Activated CD4-positive, CD25-positive, alpha-beta regulatory T cell treated with anti-CD3 and anti-CD28 coated beads, Interleukin-2, amount 50 U/mL, for 24 hours (primary cell): Measurements from ENCODE around the gene ZBTB20.
"Not testable (repeated sequence)": the region's sequence is repeated elsewhere in the genome, so short reads cannot be mapped to it uniquely, and the experiment has no call there.

Experiments
- ATAC-seq, 2 donors: fragments of 150-1000 bp; cut with Tn5 transposase; one replicate each; pipeline ENCODE4 v1.10.0; 2021; ENCODE audit warnings: mild to moderate bottlenecking in 1 of 2, moderate library complexity in 1 of 2

The ZBTB20 gene

GRCh38 chr3:115146418-115147328 lies at the start of gene ZBTB20:
ZBTB20 (minus strand) TSS chr3:115147288.
- peak; percentile 11 to 16 for ATAC-seq

- no peak for ATAC-seq
Measured at GRCh38 chr3:115194476-115194875, 47.4 kb upstream of the ZBTB20 start.

- no peak for ATAC-seq
Measured at GRCh38 chr3:115190747-115191146, 43.7 kb upstream of the ZBTB20 start.

GRCh38 chr3:115187149-115187757 lies 40.2 kb upstream of the ZBTB20 start:
- peak; percentile 53 to 56 for ATAC-seq

GRCh38 chr3:115186351-115187148 lies 39.5 kb upstream of the ZBTB20 start:
- no peak for ATAC-seq

- not testable (repeated sequence) for ATAC-seq
Measured at GRCh38 chr3:115184859-115185572, 37.9 kb upstream of the ZBTB20 start.

- not testable (repeated sequence) for ATAC-seq
Measured at GRCh38 chr3:115178930-115179329, 31.8 kb upstream of the ZBTB20 start.

- ATAC-seq, result no peak
Measured at GRCh38 chr3:115169808-115170207, 22.7 kb upstream of the ZBTB20 start.

GRCh38 chr3:115165701-115166100 lies 18.6 kb upstream of the ZBTB20 start:
- no peak for ATAC-seq

GRCh38 chr3:115165266-115165665 lies 18.2 kb upstream of the ZBTB20 start:
- peak; percentile 18 to 34 for ATAC-seq

GRCh38 chr3:115164374-115165221 lies 17.5 kb upstream of the ZBTB20 start:
- ATAC-seq, result peak in 1 of 2 donors; percentile 39

GRCh38 chr3:115162759-115163158 lies 15.7 kb upstream of the ZBTB20 start:
- no peak for ATAC-seq

- no peak for ATAC-seq
Measured at GRCh38 chr3:115161866-115162265, 14.8 kb upstream of the ZBTB20 start.

GRCh38 chr3:115161168-115161834 lies 14.2 kb upstream of the ZBTB20 start:
- no peak for ATAC-seq

GRCh38 chr3:115160295-115160694 lies 13.2 kb upstream of the ZBTB20 start:
- ATAC-seq, result peak; percentile 50 to 62

GRCh38 chr3:115156046-115156654 lies 9.1 kb upstream of the ZBTB20 start:
- no peak for ATAC-seq

- ATAC-seq, result no peak
Measured at GRCh38 chr3:115154611-115155010, 7.5 kb upstream of the ZBTB20 start.

GRCh38 chr3:115151921-115152320 lies 4.8 kb upstream of the ZBTB20 start:
- no peak for ATAC-seq

GRCh38 chr3:115148142-115148790 lies 1.2 kb upstream of the ZBTB20 start:
- ATAC-seq, result no peak
